CD4-positive, alpha-beta T cell treated with Interleukin-15 for 1 hour (primary cell): ENCODE measurements around the gene CHST3.
"Not testable (repeated sequence)": the region's sequence is repeated elsewhere in the genome, so short reads cannot be mapped to it uniquely, and the experiment has no call there.

Experiments
- DNase-seq: peaks from one replicate; pipeline ENCODE4 v3.0.0-alpha.2; 2020

CHST3 gene

GRCh38 chr10:71964098-71964742, at the start of gene CHST3:
Gene CHST3, plus strand, starts transcription at chr10:71964395. Its CDS starts 41,448 bp downstream, at chr10:72005843.
- DNase-seq: no peak

- DNase-seq: no peak
These were observed 47.4 kb upstream of the CHST3 start for GRCh38 chr10:71916827-71917226.

GRCh38 chr10:71918992-71919391, 45.2 kb upstream of the CHST3 start:
- DNase-seq: no peak

GRCh38 chr10:71919956-71920539, 44.1 kb upstream of the CHST3 start:
- DNase-seq: not testable (repeated sequence)

- DNase-seq: no peak
These were observed 43.5 kb upstream of the CHST3 start for GRCh38 chr10:71920540-71921323.

- no peak for DNase-seq
These were observed 42.7 kb upstream of the CHST3 start for GRCh38 chr10:71921324-71922027.

GRCh38 chr10:71923138-71923692, 41.0 kb upstream of the CHST3 start:
- DNase-seq: no peak

- no peak for DNase-seq
These were observed 39.4 kb upstream of the CHST3 start for GRCh38 chr10:71924771-71925170.

GRCh38 chr10:71927159-71927558, 37.0 kb upstream of the CHST3 start:
- no peak for DNase-seq

- no peak for DNase-seq
These were observed 36.2 kb upstream of the CHST3 start for GRCh38 chr10:71927776-71928592.

- DNase-seq: no peak
These were observed 32.9 kb upstream of the CHST3 start for GRCh38 chr10:71931295-71931694.

- DNase-seq: peak; percentile 17
These were observed 30.5 kb upstream of the CHST3 start for GRCh38 chr10:71933651-71934050.

GRCh38 chr10:71938211-71938610, 26.0 kb upstream of the CHST3 start:
- DNase-seq: no peak

GRCh38 chr10:71939304-71939703, 24.9 kb upstream of the CHST3 start:
- DNase-seq: no peak

GRCh38 chr10:71939861-71940474, 24.2 kb upstream of the CHST3 start:
- DNase-seq: no peak

- no peak for DNase-seq
These were observed 23.4 kb upstream of the CHST3 start for GRCh38 chr10:71940752-71941151.

- no peak for DNase-seq
These were observed 22.9 kb upstream of the CHST3 start for GRCh38 chr10:71941318-71941717.

- no peak for DNase-seq
These were observed 18.2 kb upstream of the CHST3 start for GRCh38 chr10:71945819-71946474.

- DNase-seq: no peak
These were observed 17.5 kb upstream of the CHST3 start for GRCh38 chr10:71946700-71947099.

GRCh38 chr10:71948496-71949067, 15.6 kb upstream of the CHST3 start:
- DNase-seq: no peak

- no peak for DNase-seq
These were observed 13.5 kb upstream of the CHST3 start for GRCh38 chr10:71950683-71951082.
